H1 (cell line): Measurements from ENCODE around the gene LTBP4.

Experiments used
- CHD2 ChIP-seq: IDR thresholded peaks from 2 replicates; pipeline ENCODE4 v1.6.1; 2012; ENCODE audit warnings: low read length, improper control_type of control experiment
- CREB1 ChIP-seq: IDR thresholded peaks from 2 replicates; pipeline ENCODE4 v1.6.1; 2012; ENCODE audit warnings: inconsistent platforms
- CTCF ChIP-seq, 3 experiments: IDR thresholded peaks; 1 replicate in 2 of 3; 2 replicates in 1 of 3; pipeline versions ENCODE4 v1.5.1 to v1.6.1; 2011; ENCODE audit warnings: low read length in 3 of 3, mild to moderate bottlenecking in 3 of 3, inconsistent platforms in 2 of 3, low read depth in 1 of 3, moderate library complexity in 1 of 3; ENCODE audit not compliant: insufficient read depth in 1 of 3; ENCODE audit errors: control extremely low read depth in 1 of 3
- MAFK ChIP-seq: IDR thresholded peaks from 2 replicates; pipeline ENCODE4 v1.6.1; 2012; ENCODE audit warnings: low read depth, mild to moderate bottlenecking, improper control_type of control experiment, low read length
- POLR2A ChIP-seq, 2 experiments: IDR thresholded peaks; 1 replicate in 1 of 2; 2 replicates in 1 of 2; pipeline ENCODE4 v1.6.1; 2011; ENCODE audit warnings: low read depth in 2 of 2, low read length in 2 of 2, mild to moderate bottlenecking in 2 of 2; ENCODE audit errors: control extremely low read depth in 1 of 2
- POLR2AphosphoS5 ChIP-seq: IDR thresholded peaks from 2 replicates; pipeline ENCODE4 v1.6.1; 2011; ENCODE audit warnings: low read depth, low read length
- RXRA ChIP-seq: IDR thresholded peaks from 2 replicates; pipeline ENCODE4 v1.6.1; 2011; ENCODE audit warnings: low read depth, mild to moderate bottlenecking, low read length, moderate library complexity; ENCODE audit not compliant: insufficient read depth
- SIN3A ChIP-seq, 2 experiments: IDR thresholded peaks in 1 of 2; conservative IDR thresholded peaks in 1 of 2; 2 replicates each; pipeline ENCODE4 v1.6.1; 2011 to 2012; ENCODE audit warnings: low read length in 2 of 2, improper control_type of control experiment in 1 of 2, low read depth in 1 of 2, mild to moderate bottlenecking in 1 of 2
- SIRT6 ChIP-seq: IDR thresholded peaks from one replicate; pipeline ENCODE4 v1.7.1; 2012; ENCODE audit warnings: low read length, inconsistent platforms
- TAF1 ChIP-seq: IDR thresholded peaks from 2 replicates; pipeline ENCODE4 v1.6.1; 2011; ENCODE audit warnings: mild to moderate bottlenecking, low read depth, low read length

GRCh38 chr19:40658031-40658430, 56.9 kb downstream of the LTBP4 start:
- TF ChIP-seq CTCF (IDR thresholded peaks at IDR 0.05; ENCODE audit: control extremely low read depth in 1 of 3, insufficient read depth in 1 of 3, low read depth in 1 of 3, low read length in 3 of 3) (no peak), SIN3A (conservative IDR thresholded peaks at IDR 0.05 in 1 of 2, IDR thresholded peaks at IDR 0.05 in 1 of 2; ENCODE audit: low read depth in 1 of 2, low read length in 2 of 2) (no peak), SIRT6 (no peak), TAF1 (no peak), RXRA (no peak), POLR2A (IDR thresholded peaks at IDR 0.05; ENCODE audit: control extremely low read depth in 1 of 2, low read depth in 2 of 2, low read length in 2 of 2) (no peak), POLR2AphosphoS5 (no peak), MAFK (no peak), CREB1 (no peak), CHD2 (no peak)
